Mammary epithelial cell (primary cell): ENCODE measurements around the gene COL4A1.

Experiments
- CTCF ChIP-seq, 2 donors: IDR thresholded peaks in 1 of 2; conservative IDR thresholded peaks in 1 of 2; 2 replicates each; pipeline ENCODE4 v1.5.1; 2011 to 2012; ENCODE audit warnings: inconsistent platforms in 2 of 2, low read length in 2 of 2, mild to moderate bottlenecking in 2 of 2, control low read depth in 1 of 2, low read depth in 1 of 2; ENCODE audit not compliant: insufficient read depth in 1 of 2; ENCODE audit errors: extremely low read depth in 1 of 2
- EZH2 ChIP-seq: IDR thresholded peaks from 2 replicates; pipeline ENCODE4 v1.6.1; 2012; ENCODE audit warnings: low read length, inconsistent platforms, borderline replicate concordance

DNA sequence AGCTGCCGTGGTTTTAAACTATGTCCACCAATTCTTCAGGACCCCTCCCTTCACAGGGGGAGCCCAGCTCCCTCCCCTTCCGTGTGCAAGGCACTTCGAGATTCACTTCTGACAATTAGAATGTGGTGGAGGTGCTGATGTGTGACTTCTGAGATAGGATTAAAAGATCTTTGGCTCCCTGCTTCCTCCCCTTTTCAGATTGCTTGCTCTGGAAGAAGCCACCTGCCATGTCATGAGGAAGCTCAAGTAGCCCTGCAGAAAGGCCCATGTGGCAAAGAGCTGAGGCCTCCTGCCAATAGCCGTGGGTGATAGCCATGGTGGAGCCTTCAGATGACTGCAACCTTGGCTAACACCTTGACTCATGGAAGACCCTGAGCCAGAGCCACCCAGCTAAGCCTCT lies 204.9 kb downstream of the COL4A1 start:
- TF ChIP-seq CTCF (conservative IDR thresholded peaks at IDR 0.05 in 1 of 2, IDR thresholded peaks at IDR 0.05 in 1 of 2; ENCODE audit: extremely low read depth in 1 of 2, insufficient read depth in 1 of 2, low read depth in 1 of 2, low read length in 2 of 2) = no peak
- TF ChIP-seq EZH2 = no peak
